GM18499 (cell line): ENCODE results near the gene CLSTN3.
"Not testable (repeated sequence)": the region's sequence is repeated elsewhere in the genome, so short reads cannot be mapped to it uniquely, and the experiment has no call there.

Experiments
- ATAC-seq: cut with Tn5 transposase; IDR thresholded peaks from one replicate; pipeline ENCODE4 v1.9.1; 2021; ENCODE audit warnings: moderate number of reproducible peaks; ENCODE audit not compliant: insufficient read depth, unreplicated experiment

The CLSTN3 gene

GRCh38 chr12:7102582-7102981 lies 27.6 kb upstream of the CLSTN3 start:
- no peak for ATAC-seq

GRCh38 chr12:7103837-7104584 lies 26.2 kb upstream of the CLSTN3 start:
- ATAC-seq = no peak

DNA sequence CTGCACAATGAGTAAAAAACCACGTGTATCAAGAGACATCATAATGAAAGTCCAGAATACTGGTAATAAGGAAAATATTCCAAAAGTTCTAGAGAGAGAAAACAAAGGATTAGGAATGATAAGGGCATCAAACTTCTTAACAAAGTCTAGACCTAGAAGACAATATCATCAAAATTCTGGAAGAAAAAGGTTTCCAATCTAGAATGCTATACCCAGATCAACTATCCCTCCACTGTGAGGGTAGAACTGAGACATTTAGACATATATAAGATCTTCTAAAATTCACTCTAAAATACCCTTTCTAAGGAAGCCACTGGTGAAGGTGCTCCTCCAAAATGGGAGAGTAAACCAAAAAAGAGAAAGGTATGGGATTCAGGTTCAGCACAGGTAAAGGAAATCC lies 24.1 kb upstream of the CLSTN3 start:
- ATAC-seq = no peak

GRCh38 chr12:7107181-7107580 lies 23.0 kb upstream of the CLSTN3 start:
- not testable (repeated sequence) for ATAC-seq

GRCh38 chr12:7107636-7108002 lies 22.6 kb upstream of the CLSTN3 start:
- ATAC-seq = no peak

GRCh38 chr12:7108003-7108795 lies 22.0 kb upstream of the CLSTN3 start:
- peak; percentile 48 for ATAC-seq

DNA sequence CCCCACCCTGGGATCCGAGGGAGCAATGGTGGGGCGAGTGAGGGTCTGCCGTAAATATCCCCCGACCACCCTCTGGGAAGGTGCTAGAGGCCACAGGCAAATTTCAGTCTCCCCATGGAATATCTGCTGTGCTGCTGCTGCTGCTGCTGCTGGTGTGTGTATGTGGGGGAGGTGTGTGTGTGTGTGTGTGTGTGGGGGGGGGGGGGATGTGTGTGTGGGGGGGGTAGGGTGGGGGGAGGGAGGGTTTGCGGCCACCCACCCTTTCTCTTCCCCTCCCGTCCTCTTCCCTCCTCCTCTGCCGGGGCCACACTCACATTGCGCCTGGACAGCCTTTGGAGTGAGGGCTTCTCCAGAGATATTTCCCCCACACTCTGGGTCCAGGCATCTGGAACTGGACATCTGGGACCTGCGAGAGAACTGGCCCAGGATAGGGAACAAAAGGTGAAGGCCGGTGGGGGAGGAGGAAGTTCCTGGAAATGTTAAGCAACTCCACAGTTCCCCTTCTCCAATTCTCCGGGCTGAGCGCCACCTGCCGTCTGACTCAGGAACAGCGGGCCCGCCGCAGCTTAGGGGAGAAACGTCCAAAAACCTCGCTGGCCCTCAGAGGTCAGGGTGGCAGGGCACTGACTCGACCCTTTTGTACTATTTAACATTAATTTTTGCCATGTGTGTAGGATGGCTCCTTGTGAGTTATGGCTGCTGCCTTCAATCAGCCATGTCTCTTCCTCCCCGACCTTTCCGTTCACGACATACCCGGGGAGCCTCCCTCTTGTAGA lies 21.2 kb upstream of the CLSTN3 start, which contains the start of gene C1RL:
C1RL (minus strand) TSS at position 419 of the 776 bp plus-strand sequence; CDS start at position 385, 34 bp downstream.
- ATAC-seq = no peak

GRCh38 chr12:7109572-7109920 lies 20.6 kb upstream of the CLSTN3 start:
- ATAC-seq = no peak

DNA sequence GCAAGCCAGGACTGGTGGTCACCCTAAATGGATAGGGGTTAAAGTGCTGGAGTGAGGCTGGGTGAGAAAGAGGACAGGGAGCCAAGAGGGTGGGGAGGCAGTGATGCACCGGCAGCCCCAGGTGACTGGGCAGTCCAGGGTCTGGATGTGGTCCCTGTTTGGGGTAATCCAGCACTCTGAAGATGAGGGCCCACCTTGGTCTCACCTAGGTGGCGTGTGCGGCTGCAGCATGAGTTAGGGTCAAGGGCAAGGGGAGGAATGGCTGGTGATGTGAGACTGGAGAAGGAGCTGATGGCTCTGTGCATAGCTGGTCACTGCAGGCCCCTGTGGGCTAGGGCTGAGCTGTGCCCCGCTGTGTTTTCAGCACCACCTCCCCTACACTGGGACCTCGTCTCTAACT lies 19.5 kb upstream of the CLSTN3 start:
- no peak for ATAC-seq

GRCh38 chr12:7112041-7112440 lies 18.1 kb upstream of the CLSTN3 start:
- ATAC-seq = no peak

DNA sequence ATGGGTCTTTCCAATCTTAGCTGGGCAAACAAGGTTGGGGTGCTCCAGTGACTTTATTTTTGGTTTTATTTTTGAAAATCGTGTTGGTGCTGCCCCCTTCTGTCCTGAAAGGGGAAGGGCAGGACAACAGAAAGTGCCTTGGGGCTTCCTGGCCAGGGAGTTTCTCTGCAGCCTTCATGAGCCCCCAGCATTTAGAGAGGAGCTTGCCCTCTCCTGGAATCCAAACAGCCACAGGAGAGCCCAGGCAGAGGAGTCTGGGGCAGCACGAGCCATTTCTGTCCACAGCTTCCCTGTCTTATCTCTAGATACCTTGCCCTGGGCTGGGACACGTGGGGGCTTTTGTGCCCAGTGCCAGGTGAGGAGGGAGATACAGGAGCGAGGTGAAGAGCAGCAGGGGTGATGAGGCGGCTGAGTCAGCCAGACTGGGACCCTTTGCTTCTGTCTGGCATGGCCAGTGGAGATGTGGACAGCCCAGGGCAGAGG lies 16.7 kb upstream of the CLSTN3 start:
- no peak for ATAC-seq

DNA sequence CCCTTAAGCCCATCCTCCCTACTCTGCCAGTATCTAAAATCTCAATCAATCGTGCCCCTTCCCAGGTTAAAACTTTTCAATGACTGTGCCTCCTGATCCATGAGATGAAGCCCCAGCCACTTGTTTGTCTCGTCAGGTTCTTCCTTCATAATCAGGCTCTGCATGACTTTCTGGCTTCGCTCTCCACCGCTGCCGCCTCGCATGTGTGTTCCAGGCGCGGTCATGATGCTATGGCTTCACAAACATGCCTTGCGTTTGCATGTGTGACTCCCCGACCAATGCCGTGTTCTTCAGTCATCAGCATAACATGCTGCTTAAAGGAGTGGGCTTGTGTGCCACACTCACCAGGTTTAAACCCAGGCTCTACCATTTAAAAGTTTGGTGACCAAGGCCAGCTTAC lies 16.2 kb upstream of the CLSTN3 start:
- ATAC-seq = no peak

DNA sequence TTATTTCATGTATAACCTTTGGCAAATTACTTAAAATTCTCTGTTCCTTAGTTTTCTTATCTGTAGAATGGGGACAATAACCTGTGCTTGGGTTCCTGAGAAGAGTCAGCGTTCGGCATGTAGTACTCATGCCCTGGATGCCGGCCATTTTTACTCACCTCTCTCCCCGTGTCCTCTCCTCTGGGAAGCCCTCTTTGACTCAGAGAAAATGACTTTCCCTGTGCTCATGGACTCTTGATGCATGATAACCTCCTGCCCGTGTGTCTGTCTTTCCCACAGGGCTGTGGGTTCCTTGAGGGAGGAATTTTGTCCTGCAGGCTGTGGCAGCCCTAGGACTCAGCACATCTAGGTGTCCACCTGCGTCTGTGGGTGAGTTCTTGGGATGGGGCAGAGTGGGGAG lies 15.3 kb upstream of the CLSTN3 start:
- ATAC-seq = no peak

- ATAC-seq = no peak
Observed at GRCh38 chr12:7116196-7116595, 14.0 kb upstream of the CLSTN3 start.

DNA sequence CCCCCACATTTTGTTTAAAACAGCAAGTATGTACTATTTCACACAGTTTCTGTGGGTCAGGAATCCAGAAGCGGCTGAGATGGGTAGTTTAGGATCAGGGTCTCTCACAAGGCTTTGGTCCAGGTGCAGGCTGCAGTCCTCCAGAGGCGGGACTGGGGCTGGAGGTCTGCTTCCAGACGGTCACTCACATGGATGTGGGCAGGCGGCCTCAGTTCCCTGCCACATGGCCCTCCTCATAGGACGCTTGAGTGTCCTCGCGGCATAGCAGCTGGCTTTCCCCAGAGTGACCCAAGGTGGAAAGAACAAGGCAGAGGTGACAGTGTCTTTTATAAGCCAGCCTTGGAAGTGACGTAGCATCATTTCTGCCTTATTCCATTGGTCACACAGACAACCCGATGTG lies 13.3 kb upstream of the CLSTN3 start:
- no peak for ATAC-seq

DNA sequence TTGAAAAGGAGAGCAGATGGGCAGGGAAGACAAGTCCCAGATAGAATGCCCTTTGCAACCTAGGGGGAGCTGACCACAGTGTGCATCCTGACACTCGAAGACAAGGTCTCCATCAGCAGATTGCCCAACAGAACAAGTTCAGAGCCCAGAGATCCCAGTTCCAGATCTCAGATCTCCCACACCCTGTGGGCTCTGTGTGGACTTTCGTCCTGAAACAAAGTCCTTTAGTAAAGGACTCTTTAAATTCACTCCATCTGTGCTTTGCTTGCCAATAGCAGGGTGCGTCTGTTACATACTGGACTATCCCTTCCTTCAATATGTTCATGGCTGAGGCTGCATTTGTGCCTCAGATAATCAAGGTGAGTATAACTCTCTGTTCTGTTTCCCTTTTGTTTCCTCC lies 12.5 kb upstream of the CLSTN3 start:
- no peak for ATAC-seq

- ATAC-seq = no peak
Observed at GRCh38 chr12:7118881-7119280, 11.3 kb upstream of the CLSTN3 start.

- ATAC-seq = no peak
Observed at GRCh38 chr12:7120166-7120565, 10.0 kb upstream of the CLSTN3 start.

DNA sequence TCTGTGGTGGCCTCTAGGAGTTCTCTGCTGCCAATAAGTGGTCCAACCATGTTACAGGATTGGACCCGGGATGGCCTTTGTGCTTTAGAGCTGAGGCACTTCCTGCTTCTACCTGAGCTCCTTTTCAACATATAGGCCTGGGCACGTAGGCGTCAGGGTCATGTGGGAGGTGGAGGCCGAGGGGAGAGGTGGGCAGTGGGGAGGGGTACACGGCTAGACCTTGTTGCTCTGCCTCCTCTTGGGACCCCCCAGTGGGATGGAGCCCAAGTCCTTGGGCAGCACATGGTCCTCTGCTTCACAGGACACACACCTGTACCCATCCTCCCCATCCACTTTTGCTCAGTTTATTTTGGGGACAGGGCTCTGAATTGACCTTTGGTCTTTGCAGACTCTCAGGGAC lies 8.8 kb upstream of the CLSTN3 start:
- ATAC-seq = no peak

DNA sequence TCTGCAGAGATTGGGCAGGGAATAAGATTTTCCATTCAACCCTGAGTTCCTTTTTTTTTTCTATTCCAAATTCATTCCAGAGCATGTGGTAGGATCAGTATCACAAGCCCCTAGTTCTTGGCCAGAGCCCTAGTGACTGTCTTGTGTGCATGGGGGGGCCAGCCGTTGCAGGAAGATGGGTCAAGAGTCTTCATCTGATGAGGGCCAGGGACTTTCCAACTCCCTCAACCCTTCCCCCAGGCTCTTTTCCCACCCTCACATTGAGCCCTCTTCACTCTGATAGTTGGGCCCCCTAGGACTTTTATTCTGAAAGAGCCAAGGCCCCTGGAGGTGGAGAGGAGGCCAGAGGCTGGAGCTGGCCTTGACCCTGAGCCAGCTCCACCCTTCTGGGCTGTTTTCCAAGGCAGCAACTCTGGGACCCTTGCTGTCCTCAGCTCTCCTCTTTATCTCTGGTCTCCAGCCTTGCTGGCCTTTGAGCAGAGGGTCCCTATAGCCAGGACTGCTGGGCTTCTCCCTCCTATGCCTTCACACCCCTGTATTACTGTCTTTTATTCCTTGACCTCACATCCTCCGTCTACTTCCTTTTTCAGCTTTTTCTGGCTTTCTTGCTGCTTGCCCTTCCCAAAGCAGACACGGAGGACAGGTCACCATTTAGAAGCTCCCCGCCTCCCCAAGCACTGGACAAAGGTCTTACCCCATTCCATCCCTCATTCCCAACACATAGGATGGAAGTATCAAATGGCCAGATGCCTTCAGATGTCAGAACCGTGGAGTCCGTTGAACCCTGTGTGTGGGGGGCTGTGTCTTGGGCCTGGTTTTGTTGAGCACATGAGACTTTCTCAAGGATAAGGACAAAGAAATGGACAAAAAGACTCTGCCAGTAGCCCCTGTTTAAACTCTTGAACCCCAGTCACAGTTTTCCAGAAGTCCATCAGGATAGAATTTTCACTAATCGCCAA lies 7.1 kb upstream of the CLSTN3 start:
- no peak for ATAC-seq
